Hindlimb muscle (tissue), 1 donor: ENCODE data around the gene PRAMEF6. TPM values are rescaled to one million over a fixed set of nuclear protein-coding genes. Genes with fewer than 3 reads are reported as not detected.
"Not testable (repeated sequence)": the region's sequence is repeated elsewhere in the genome, so short reads cannot be mapped to it uniquely, and the experiment has no call there.

Source experiments
- DNase-seq: peaks from one replicate; pipeline ENCODE4 v3.0.0-alpha.2; 2013
- polyA plus RNA-seq: library from polyadenylated mRNA; unstranded; fragments of 120-200 nt; gene quantifications from one replicate; pipeline ENCODE4 v1.2.1, GENCODE V29; 2013; ENCODE audit not compliant: insufficient read length

Gene PRAMEF6
- not detected for polyA plus RNA-seq

DNA sequence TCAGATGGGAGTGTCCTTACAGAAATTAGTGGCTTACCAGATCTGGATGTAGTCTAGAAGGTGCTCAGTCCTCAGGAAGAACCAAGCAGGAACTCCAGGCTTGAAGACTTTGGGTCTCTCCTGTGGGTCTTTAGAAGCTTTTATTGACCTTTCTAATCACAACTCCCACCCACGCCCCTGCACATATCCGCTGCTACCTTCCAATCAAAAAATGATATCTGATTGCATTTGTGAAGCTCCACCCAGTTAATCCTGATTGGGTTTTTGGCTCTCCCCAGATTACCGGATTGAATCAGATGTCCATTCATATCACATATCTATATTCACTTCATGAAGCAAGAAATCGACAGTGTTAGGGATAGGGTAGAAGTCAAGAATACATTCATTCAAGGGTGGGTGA lies at the start of gene PRAMEF6:
Gene PRAMEF6 (minus strand): TSS at position 101 of the 400 bp plus-strand sequence. CDS start 5,062 bp downstream, outside the sequence.
- DNase-seq, result not testable (repeated sequence)

DNA sequence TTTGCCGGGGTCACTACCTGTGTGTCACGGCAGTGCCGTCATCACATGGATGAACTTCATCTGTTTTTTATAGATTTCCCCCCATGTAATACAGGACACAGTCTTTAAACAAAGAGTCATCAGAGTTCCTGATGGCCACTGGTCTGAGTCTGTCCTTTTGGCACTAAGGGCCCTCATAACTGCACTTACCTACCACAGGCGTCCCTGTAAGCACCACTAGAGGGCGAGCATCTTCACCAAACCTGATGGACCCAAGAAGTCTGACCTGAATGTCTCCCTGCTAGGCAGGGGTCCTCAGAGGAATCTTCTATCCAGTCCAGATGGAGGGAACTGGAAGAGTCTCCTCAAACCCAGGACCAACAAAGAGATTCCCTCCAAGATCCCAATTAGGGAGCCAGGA lies 23.0 kb downstream of the PRAMEF6 start:
- DNase-seq, result not testable (repeated sequence)

DNA sequence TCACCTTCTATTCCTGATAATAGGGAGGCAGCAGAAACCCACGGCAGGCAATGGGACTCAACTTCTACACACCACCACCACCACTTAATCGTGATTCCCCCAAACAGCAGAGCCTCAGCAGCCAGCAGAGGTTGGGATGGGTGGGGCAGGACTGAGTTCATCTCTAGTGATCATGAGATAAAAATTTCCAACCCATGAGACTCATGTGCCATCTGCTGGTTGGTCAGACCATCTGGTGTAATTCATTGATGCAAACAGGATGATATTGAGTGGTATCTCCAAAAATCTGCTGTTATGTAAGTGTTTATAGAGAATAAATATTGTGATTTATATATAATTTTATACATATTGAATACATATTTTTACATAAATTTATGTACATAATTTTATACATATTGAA lies 25.6 kb downstream of the PRAMEF6 start:
- DNase-seq, result not testable (repeated sequence)

GRCh38 chr1:12916310-12916709 lies 31.1 kb downstream of the PRAMEF6 start, which contains the start of gene PRAMEF7:
Gene PRAMEF7 (plus strand): TSS chr1:12916610. CDS start chr1:12917693, 1,083 bp downstream.
- DNase-seq, result not testable (repeated sequence)

DNA sequence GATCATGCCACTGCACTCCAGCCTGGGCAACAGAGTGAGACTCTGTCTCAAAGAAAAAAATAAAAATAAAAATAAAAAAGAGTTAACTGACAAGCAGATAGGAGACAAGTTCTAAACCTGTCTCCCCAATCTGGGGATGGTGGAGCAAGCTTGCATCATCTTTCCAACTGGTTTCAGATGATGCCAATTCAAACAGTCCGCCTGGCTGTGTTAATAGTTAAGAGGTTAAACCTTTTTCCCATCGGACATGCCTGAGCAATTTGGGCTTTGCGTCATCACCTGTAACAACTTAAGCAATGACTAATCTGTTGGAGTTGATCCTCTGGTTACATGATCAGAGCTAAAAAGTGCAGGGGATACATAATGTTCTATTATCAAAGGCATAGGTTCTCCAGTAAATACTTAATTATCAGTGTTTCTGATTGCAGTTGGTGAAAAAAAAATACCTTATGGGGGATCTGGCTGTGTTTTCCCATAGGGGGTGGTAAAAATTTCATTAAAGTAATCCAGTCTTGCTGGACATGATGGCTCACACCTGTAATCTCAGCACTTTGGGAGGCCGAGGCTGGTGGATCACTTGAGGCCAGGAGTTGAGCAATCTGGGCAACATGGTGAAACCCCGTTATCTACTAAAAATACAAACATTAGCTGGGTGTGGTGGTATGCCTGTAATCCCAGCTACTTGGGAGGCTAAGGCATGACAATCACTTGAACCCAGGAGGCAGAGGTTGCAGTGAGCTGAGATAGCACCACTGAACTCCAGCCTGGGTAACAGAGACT lies 43.4 kb downstream of the PRAMEF6 start:
- DNase-seq, result not testable (repeated sequence)

GRCh38 chr1:12899186-12899585 lies 48.2 kb downstream of the PRAMEF6 start:
- DNase-seq, result not testable (repeated sequence)

- not testable (repeated sequence) for DNase-seq
These were observed 49.2 kb downstream of the PRAMEF6 start, which contains the start of gene PRAMEF10 for GRCh38 chr1:12898170-12898569. Gene PRAMEF10 (minus strand): TSS chr1:12898270. CDS start chr1:12895847, 2,423 bp downstream.

Other genes starting within 250 kb of the PRAMEF6 start
- gene AADACL3, start 231.5 kb downstream of the PRAMEF6 start, polyA plus RNA-seq, result not detected
- 0.09 TPM for gene CFAP107, start 201.4 kb downstream of the PRAMEF6 start, polyA plus RNA-seq
- not detected for gene PRAMEF12, start 173.8 kb downstream of the PRAMEF6 start, polyA plus RNA-seq
- not detected for gene PRAMEF1, start 156.2 kb downstream of the PRAMEF6 start, polyA plus RNA-seq
- not detected for gene PRAMEF11, start 116.2 kb downstream of the PRAMEF6 start, polyA plus RNA-seq
- gene HNRNPCL1, start 98.9 kb downstream of the PRAMEF6 start, polyA plus RNA-seq, result not detected
- not detected for gene PRAMEF2, start 90.5 kb downstream of the PRAMEF6 start, polyA plus RNA-seq
- not detected for gene PRAMEF4, start 61.4 kb downstream of the PRAMEF6 start, polyA plus RNA-seq
- gene PRAMEF10, start 49.3 kb downstream of the PRAMEF6 start, polyA plus RNA-seq, result not detected
- not detected for gene PRAMEF7, start 31.0 kb downstream of the PRAMEF6 start, polyA plus RNA-seq
- not detected for gene PRAMEF27, start 109.0 kb upstream of the PRAMEF6 start, polyA plus RNA-seq
- not detected for gene HNRNPCL3, start 113.2 kb upstream of the PRAMEF6 start, polyA plus RNA-seq
- gene PRAMEF25, start 123.2 kb upstream of the PRAMEF6 start, polyA plus RNA-seq, result not detected
- 0.18 TPM for gene HNRNPCL2, start 169.3 kb upstream of the PRAMEF6 start, polyA plus RNA-seq
- gene PRAMEF26, start 208.4 kb upstream of the PRAMEF6 start, polyA plus RNA-seq, result not detected
- gene HNRNPCL4, start 218.1 kb upstream of the PRAMEF6 start, polyA plus RNA-seq, result not detected
- gene PRAMEF9, start 224.3 kb upstream of the PRAMEF6 start, polyA plus RNA-seq, result not detected